Stimulated activated naive CD8-positive, alpha-beta T cell treated with anti-CD3 and anti-CD28 coated beads, Interleukin-15, amount 100 ng/mL, for 72 hours (primary cell): ENCODE measurements around the gene OR4E2.

Experiments
- ATAC-seq: fragments of 150-1000 bp; cut with Tn5 transposase; 2 replicates; pipeline ENCODE4 v1.10.0; 2021; ENCODE audit warnings: mild to moderate bottlenecking, moderate library complexity
- DNase-seq, 2 donors: peaks; one replicate each; pipeline ENCODE4 v3.0.0; 2021 to 2022
- H3K27ac Mint-ChIP-seq, 2 donors: one replicate each; pipeline ENCODE4 v1.8.0; 2022; ENCODE audit warnings: mild to moderate bottlenecking in 2 of 2, mixed read lengths in 2 of 2, moderate library complexity in 2 of 2
- H3K27me3 Mint-ChIP-seq: one replicate; pipeline ENCODE4 v1.8.0; 2022; ENCODE audit warnings: mixed read lengths
- H3K4me1 Mint-ChIP-seq: one replicate; pipeline ENCODE4 v1.8.0; 2022; ENCODE audit warnings: mild to moderate bottlenecking, mixed read lengths
- H3K4me3 Mint-ChIP-seq, 2 donors: one replicate each; pipeline ENCODE4 v1.8.0; 2022; ENCODE audit warnings: mild to moderate bottlenecking in 2 of 2, mixed read lengths in 2 of 2, moderate library complexity in 1 of 2
- H3K9me3 Mint-ChIP-seq, 2 donors: one replicate each; pipeline ENCODE4 v1.8.0; 2022; ENCODE audit warnings: mixed read lengths in 2 of 2

Gene OR4E2

GRCh38 chr14:21714318-21714929, 60.8 kb downstream of the OR4E2 start:
- peak overlapping the region; percentile 60 to 79 for H3K27ac Mint-ChIP-seq
- H3K9me3 Mint-ChIP-seq: no peaks in the 10 kb centered on the region
- H3K4me3 Mint-ChIP-seq: peak overlapping the region; percentile 35 to 56
- H3K27me3 Mint-ChIP-seq: peaks cover 31% of the 10 kb centered on the region
- H3K4me1 Mint-ChIP-seq: peaks cover 6% of the 10 kb centered on the region
- ATAC-seq (peak; percentile 62), DNase-seq (no peak)
